ENCODE measurements around the gene C12orf60.

The C12orf60 gene

DNA sequence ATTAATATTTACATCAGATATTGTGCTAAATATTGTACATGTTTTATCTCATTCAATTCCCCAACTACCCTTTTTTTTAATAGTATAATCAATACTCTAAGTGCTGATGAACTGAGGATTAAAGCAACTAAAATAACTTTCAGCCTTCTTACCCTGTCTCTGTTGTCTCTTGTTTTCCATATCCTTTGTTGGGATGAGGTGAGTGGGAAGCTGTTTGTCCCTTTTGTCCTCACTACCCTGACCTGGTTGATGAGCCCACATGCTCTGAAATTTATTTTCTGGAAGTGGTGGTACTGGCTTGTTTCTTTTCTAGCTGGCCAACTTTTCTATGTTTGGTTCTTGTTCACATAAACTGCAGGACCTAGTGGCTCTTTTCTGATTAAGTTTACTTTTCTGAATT is 49.4 kb downstream of the C12orf60 start:
- H3K27ac ChIP-seq: no peak overlapping the region
- no peaks in the 10 kb centered on the region for H3K79me2 ChIP-seq (ENCODE audit: insufficient read depth, low read depth)
- no peaks in the 10 kb centered on the region for H3K36me3 ChIP-seq (ENCODE audit: insufficient read depth)
- no peak overlapping the region for H2AFZ ChIP-seq (ENCODE audit: low read depth)
- no peak overlapping the region for H3K4me2 ChIP-seq
- H3K4me3 ChIP-seq (IDR thresholded peaks at IDR 0.05; ENCODE audit: insufficient read depth, low read depth, low read length): no peak overlapping the region
- TF ChIP-seq, protein P1, sequence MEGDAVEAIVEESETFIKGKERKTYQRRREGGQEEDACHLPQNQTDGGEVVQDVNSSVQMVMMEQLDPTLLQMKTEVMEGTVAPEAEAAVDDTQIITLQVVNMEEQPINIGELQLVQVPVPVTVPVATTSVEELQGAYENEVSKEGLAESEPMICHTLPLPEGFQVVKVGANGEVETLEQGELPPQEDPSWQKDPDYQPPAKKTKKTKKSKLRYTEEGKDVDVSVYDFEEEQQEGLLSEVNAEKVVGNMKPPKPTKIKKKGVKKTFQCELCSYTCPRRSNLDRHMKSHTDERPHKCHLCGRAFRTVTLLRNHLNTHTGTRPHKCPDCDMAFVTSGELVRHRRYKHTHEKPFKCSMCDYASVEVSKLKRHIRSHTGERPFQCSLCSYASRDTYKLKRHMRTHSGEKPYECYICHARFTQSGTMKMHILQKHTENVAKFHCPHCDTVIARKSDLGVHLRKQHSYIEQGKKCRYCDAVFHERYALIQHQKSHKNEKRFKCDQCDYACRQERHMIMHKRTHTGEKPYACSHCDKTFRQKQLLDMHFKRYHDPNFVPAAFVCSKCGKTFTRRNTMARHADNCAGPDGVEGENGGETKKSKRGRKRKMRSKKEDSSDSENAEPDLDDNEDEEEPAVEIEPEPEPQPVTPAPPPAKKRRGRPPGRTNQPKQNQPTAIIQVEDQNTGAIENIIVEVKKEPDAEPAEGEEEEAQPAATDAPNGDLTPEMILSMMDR (conservative IDR thresholded peaks at IDR 0.05; ENCODE audit: low read depth, low read length): no peak
- H3K27me3 ChIP-seq (ENCODE audit: insufficient read depth, low read depth): no peaks in the 10 kb centered on the region
- peaks cover 14% of the 10 kb centered on the region for H3K4me1 ChIP-seq (ENCODE audit: low read depth, poor library complexity, severe bottlenecking)
- H3K9ac ChIP-seq: no peak overlapping the region
- H4K20me1 ChIP-seq (ENCODE audit: insufficient read depth): no peaks in the 10 kb centered on the region

DNA sequence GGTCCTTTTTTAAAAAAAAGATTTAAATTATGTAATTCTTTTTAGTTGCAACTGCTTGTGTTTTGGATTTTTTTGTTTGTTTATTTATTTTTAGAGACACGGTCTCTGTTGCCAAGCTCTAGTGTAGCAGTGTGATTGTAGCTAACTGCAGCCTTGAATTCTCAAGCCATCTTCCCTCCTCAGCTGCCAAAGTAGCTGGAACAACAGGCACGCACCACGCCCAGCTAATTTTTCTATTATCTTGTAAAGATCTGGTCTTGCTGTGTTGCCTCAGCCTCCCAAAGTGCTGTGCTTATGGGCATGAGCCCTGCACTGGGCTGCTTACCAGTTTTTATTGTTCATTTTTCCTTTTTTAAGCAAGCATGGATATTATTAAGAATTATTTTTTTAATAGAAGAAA is 50.5 kb downstream of the C12orf60 start:
- no peak overlapping the region for H3K27ac ChIP-seq
- peaks cover 14% of the 10 kb centered on the region for H3K4me1 ChIP-seq (ENCODE audit: low read depth, poor library complexity, severe bottlenecking)
- no peak overlapping the region for H3K9ac ChIP-seq
- TF ChIP-seq, protein P1 (conservative IDR thresholded peaks at IDR 0.05; ENCODE audit: low read depth, low read length): no peak
- no peaks in the 10 kb centered on the region for H3K79me2 ChIP-seq (ENCODE audit: insufficient read depth, low read depth)
- H3K4me3 ChIP-seq (IDR thresholded peaks at IDR 0.05; ENCODE audit: insufficient read depth, low read depth, low read length): no peak overlapping the region
- H3K27me3 ChIP-seq (ENCODE audit: insufficient read depth, low read depth): no peaks in the 10 kb centered on the region
- no peak overlapping the region for H3K4me2 ChIP-seq
- H2AFZ ChIP-seq (ENCODE audit: low read depth): no peak overlapping the region
- H3K36me3 ChIP-seq (ENCODE audit: insufficient read depth): no peaks in the 10 kb centered on the region
- no peaks in the 10 kb centered on the region for H4K20me1 ChIP-seq (ENCODE audit: insufficient read depth)

DNA sequence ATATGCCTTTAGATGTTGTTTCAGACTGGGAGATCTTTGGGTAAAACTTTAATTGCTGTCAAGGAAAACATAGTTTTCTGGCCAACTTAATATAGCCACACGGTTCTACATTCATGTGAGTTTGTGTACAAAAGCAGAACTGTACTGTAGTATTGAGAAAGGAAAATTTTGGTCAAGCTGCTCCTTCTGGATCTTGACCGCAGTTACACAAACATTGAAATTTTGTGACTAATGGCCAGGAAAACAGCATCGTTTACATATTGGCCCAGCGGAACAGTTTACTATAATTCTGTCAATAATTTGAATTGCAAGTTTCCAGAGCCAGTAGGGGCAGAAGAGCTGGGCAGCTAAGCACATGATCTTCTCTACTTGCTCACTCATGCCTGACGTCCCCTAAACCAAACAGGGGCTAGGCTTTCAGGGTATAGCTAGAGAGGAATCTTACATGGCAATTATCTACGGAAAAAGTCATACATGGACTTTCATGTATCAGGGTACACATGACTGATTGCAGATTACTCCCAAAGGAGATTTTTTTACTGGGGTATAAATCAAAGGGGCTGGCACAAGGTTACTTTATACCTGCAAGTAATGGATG is 51.2 kb downstream of the C12orf60 start:
- H2AFZ ChIP-seq (ENCODE audit: low read depth): no peak overlapping the region
- H3K9ac ChIP-seq: no peak overlapping the region
- no peak overlapping the region for H3K4me3 ChIP-seq (IDR thresholded peaks at IDR 0.05; ENCODE audit: insufficient read depth, low read depth, low read length)
- no peaks in the 10 kb centered on the region for H4K20me1 ChIP-seq (ENCODE audit: insufficient read depth)
- no peaks in the 10 kb centered on the region for H3K79me2 ChIP-seq (ENCODE audit: insufficient read depth, low read depth)
- peaks cover 14% of the 10 kb centered on the region for H3K4me1 ChIP-seq (ENCODE audit: low read depth, poor library complexity, severe bottlenecking)
- no peaks in the 10 kb centered on the region for H3K27me3 ChIP-seq (ENCODE audit: insufficient read depth, low read depth)
- TF ChIP-seq, protein P1 (conservative IDR thresholded peaks at IDR 0.05; ENCODE audit: low read depth, low read length): no peak
- no peaks in the 10 kb centered on the region for H3K36me3 ChIP-seq (ENCODE audit: insufficient read depth)
- no peak overlapping the region for H3K4me2 ChIP-seq
- no peak overlapping the region for H3K27ac ChIP-seq

DNA sequence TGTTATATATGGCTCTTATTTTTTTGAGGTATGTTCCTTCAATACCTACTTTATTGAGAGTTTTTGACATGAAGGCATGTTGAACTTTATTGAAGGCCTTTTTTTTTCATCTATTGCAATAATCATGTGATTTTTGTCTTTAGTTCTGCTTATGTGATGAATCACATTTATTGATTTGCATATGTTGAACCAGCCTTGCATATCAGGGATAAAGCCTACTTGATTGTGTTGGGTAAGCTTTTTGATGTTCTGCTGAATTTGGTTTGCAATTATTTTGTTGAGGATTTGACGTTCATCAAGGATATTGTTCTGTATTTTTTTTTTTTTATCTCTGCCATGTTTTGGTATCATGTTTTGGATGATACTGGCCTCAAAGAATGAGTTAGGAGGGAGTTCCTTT is 55.0 kb downstream of the C12orf60 start:
- no peaks in the 10 kb centered on the region for H3K27me3 ChIP-seq (ENCODE audit: insufficient read depth, low read depth)
- no peaks in the 10 kb centered on the region for H3K36me3 ChIP-seq (ENCODE audit: insufficient read depth)
- TF ChIP-seq, protein P1 (conservative IDR thresholded peaks at IDR 0.05; ENCODE audit: low read depth, low read length): no peak
- no peak overlapping the region for H3K4me3 ChIP-seq (IDR thresholded peaks at IDR 0.05; ENCODE audit: insufficient read depth, low read depth, low read length)
- H3K4me2 ChIP-seq: no peak overlapping the region
- no peaks in the 10 kb centered on the region for H4K20me1 ChIP-seq (ENCODE audit: insufficient read depth)
- H3K9ac ChIP-seq: no peak overlapping the region
- H2AFZ ChIP-seq (ENCODE audit: low read depth): no peak overlapping the region
- H3K27ac ChIP-seq: no peak overlapping the region
- no peaks in the 10 kb centered on the region for H3K79me2 ChIP-seq (ENCODE audit: insufficient read depth, low read depth)
- no peaks in the 10 kb centered on the region for H3K4me1 ChIP-seq (ENCODE audit: low read depth, poor library complexity, severe bottlenecking)
